Activated CD4-positive, CD25-positive, alpha-beta regulatory T cell treated with anti-CD3 and anti-CD28 coated beads, Interleukin-2, amount 50 U/mL, for 16 hours (primary cell): Measurements from ENCODE around the gene IL1RAPL1.

ENCODE experiments used
- DNase-seq: peaks from one replicate; pipeline ENCODE4 v3.0.0-alpha.2; 2020; ENCODE audit warnings: low read depth, low spot score

The IL1RAPL1 gene

GRCh38 chrX:29431895-29432294, 844.6 kb downstream of the IL1RAPL1 start:
- no peak for DNase-seq

DNA sequence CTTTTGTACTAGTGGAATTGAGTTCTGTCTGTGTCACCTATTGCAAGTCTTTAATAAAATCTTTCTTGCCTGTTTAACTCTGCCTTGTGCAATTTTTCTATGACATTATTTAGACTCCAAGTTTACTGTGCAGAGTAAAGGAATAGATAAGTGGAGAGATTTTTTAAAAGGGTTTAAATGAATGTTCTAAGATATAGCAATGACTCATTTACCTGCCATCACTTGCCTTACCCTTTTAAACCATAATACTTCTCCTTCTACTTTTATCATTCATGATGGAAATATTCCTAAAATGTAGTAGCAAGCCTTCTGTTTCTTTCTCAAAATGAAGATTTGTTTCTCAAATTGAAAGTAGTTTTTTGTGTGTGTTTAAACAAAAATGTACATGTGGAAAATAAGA, 845.3 kb downstream of the IL1RAPL1 start:
- no peak for DNase-seq

GRCh38 chrX:29434939-29435338, 847.7 kb downstream of the IL1RAPL1 start:
- no peak for DNase-seq

DNA sequence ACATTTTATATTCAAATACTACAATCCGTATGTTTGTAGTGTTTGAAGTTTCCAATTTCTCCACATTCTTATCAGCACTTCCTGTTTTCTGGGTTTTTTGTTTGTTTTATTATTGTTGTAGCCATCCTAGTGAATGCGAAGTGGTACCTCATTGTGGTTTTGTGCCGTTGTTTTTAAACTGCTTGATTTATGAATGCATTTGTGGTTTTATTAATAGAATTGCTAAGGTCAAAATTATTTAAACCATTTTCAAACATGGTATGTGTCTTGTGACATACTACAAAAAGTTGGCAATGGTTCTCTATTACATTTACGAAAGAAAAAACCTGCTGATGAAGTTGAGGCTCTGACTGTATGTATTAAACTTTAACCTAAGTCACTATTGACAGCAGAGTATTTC, 848.1 kb downstream of the IL1RAPL1 start:
- no peak for DNase-seq

DNA sequence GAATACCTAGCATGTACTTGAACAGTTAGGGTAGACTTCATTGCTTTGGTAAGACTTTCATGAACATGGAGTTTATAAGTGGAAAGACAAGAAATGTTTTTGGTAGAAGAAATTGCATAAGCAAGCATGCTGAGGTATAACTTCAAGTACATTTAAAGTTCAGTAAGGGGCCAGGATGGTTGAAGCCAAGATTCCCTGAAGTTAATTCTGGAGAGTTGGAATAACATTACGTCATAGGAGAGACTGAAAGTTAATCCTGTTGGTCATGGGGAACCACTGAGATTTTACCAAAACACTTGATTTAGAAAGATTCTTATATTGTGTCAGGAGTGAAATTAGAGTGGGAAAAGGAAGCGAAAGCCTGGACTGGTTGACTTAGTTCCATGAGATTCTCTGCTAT, 860.6 kb downstream of the IL1RAPL1 start:
- DNase-seq, result no peak

GRCh38 chrX:29453333-29453732, 866.1 kb downstream of the IL1RAPL1 start:
- no peak for DNase-seq

DNA sequence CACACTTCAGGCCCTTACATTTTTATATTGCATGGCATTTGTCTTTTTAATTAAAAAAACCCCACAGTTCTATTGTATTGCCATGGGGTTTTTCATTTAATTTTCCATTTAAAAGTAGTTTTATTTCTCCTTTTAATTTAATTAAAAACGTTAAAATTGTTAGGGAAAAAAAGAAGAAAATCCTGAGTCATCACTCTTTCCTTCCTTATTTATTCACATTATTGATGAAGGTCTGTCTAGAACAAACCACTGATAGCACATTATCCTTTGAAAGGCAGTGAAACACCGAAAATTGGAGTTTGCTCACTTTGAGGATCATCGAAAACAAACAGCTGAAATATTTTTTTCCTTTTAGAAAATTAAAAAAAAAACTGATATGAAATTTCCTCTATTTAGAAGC, 868.5 kb downstream of the IL1RAPL1 start:
- no peak for DNase-seq

GRCh38 chrX:29461039-29461438, 873.8 kb downstream of the IL1RAPL1 start:
- DNase-seq, result no peak

GRCh38 chrX:29466456-29466855, 879.2 kb downstream of the IL1RAPL1 start:
- DNase-seq, result no peak

- DNase-seq, result no peak
Observed at GRCh38 chrX:29468911-29469494, 881.8 kb downstream of the IL1RAPL1 start.

DNA sequence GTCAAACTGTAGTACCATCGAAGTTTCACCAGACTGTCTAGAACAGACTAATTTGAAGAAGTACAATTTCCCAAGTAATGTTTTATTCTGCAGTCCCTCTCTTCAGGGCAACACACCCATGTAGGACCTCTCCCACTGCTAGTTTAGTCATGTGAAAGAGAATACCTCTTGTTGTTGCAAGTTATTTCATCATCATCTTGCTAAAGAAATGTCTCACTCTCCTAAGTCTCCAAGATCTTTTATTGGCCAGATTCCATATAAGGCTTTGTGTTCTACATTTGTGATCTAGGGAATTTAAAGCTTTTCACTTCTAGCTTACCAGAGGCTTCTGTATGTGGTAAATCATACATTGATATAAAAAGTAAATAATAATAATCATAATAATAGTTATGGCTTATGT, 882.8 kb downstream of the IL1RAPL1 start:
- no peak for DNase-seq

- no peak for DNase-seq
Observed at GRCh38 chrX:29471829-29472228, 884.6 kb downstream of the IL1RAPL1 start.

DNA sequence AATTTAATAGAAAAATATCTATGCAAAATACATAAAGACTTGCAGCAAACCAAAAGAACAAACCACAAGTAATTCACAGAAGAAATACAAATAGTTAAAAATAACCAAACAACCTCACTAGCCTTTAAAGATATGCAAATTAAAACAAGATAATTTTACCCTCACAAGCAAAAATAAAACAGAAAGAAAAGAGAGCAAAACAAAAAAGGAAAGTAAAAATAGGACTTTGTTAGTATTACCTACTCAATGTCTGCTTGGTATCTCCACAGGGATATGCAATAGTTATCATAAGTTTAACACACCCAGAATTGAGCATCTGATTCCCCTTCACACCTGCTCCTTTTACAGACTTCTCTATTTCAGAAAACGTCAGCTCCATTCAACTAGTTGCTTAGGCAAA, 890.6 kb downstream of the IL1RAPL1 start:
- DNase-seq, result no peak

DNA sequence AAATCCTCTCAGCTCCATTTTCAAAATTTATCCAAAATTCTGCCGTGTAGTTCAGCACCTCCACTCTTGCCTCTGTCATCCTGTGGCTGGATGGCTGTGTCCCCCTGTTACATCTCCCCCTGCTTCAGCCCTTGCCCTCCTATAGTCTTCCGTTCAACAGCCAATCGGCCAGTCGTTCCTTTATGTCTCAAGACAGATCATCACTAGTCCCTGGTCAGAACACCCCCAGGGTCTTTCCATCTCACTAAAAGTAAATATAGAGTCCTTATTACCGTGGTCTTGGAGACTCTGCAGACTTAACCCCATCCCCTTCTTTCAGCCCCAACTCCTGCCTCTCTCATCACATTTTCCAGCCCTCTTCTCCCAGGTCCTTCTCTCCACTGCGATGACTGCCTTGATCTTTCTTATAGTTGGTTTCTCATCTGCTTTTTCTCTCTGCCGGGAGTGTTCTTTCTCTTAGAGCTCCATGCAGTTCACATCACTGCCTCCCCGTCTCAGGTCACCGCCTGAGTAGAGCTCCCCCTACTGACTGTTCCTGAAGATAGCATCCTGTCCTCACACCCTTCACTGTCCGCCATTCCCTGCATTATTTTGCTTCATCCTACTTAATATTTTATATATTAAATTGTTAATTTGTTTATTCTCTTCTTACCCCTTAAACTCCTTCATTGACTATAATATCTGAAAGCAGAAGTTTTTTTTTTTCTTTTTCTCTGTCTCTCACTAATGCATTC, 891.3 kb downstream of the IL1RAPL1 start:
- DNase-seq, result no peak

- no peak for DNase-seq
Observed at GRCh38 chrX:29487214-29487613, 900.0 kb downstream of the IL1RAPL1 start.

DNA sequence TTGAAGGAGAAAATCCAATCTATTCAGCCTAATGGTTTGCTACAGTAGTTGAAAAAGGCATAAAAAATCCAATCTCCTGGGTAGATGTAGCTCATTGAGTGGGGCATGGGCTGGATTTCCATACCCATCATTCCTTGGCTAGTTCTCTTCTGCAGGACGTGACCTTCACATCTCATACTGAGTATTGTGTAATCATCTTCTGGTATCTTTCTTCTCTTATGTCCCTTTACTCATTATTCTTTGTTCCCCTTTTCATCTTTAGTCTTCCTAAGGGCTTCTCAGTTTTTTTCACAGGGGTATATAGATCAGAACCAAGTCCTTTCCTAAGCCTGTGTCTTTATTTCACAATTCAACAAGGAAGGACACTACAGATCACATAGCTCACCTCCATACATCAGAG, 900.5 kb downstream of the IL1RAPL1 start:
- DNase-seq, result no peak

- DNase-seq, result no peak
Observed at GRCh38 chrX:29488919-29489318, 901.7 kb downstream of the IL1RAPL1 start.

DNA sequence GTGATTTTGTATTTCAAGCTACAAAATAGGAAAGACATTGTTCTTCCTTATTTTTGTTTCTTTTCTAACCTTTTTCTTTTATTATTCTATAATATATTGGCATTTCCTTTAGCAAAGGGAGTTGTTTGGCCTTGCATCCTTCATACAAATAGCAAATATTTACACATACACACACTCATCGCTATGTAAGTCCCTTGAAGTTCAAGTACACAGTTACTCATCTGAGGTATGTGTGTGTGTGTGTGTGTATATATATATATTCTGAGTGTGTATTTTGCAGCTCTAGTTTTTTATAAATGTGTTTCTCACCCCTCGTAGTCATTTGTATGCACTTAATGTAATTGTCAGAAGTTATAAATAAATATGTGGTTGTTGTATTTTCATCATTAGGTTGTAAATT, 903.4 kb downstream of the IL1RAPL1 start:
- DNase-seq, result no peak

GRCh38 chrX:29491659-29492058, 904.4 kb downstream of the IL1RAPL1 start:
- DNase-seq, result no peak

DNA sequence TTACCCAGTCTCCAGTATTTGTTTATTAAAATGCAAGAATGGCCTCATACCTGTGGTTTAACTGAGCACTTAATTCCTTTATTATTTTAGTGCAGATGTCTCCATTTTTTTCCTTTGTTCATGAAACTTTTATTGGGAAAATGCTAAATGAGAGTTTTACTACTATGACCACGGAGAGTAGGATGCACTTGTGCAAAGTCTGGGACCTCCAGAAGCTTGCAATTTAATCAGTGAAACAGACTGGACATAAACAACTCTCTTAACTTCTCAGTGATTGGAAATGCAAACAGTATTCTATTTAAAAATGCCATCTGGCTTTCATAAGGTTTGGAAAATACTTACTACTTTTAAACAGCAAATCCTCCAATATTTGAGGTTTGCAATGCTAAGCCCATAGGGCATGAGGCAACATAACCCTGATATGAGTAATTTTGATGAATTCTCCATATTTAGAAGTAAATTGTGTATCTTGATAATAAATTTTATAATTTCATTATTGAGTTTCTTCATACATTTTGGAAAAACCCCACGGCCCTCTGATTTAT, 909.5 kb downstream of the IL1RAPL1 start:
- no peak for DNase-seq

DNA sequence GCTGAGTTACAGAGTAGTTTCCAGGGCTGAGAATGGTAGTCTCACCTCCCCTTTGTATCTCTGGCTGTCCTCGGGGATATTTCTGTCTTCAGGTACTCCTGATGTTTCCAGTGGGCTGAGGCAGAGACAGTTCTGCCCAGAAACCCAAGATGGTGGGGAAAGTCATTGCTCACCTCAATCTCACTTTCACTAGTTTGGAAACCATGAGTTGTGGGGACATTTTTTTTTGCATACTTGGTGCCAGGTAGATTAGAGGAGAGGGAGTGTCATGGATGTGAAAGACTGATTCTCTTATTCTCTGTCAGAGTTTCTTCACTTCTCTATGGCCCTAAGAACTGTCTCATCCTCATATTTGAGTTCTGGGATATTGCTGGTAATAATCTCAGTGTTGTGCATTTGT, 919.5 kb downstream of the IL1RAPL1 start:
- DNase-seq, result no peak

- no peak for DNase-seq
Observed at GRCh38 chrX:29518100-29518499, 930.9 kb downstream of the IL1RAPL1 start.

DNA sequence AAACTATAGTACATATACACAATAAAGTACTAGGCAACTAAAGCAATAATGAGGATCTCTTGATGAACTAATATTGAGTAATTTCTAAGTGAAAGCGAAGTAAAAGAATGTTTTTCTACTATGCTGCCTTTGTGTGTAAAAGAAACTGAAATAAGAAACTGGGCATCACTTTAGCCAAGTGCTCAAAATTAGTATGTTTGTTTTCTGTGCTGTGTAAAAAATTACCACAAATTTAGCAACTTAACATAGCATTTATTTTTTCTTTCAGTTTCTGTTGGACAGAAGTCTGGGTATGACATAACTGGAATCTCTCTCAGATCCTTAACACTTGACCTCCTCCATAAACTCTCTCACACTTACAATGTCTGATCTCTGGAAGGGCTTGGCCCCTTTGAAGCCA, 941.0 kb downstream of the IL1RAPL1 start:
- DNase-seq, result no peak
